Kidney epithelial cell (primary cell): ENCODE data around the gene ANAPC2. TPM values are rescaled to one million over a fixed set of nuclear protein-coding genes. Genes with fewer than 3 reads are reported as not detected.

ENCODE experiments used
- DNase-seq: peaks from one replicate; pipeline ENCODE4 v3.0.0-alpha.2; 2010; ENCODE audit warnings: low read depth
- H3K27me3 ChIP-seq: 2 replicates; pipeline ENCODE4 v1.6.0; 2011; ENCODE audit warnings: low read length; ENCODE audit not compliant: control insufficient read depth, insufficient read depth
- H3K36me3 ChIP-seq: 2 replicates; pipeline ENCODE4 v1.5.1; 2011; ENCODE audit warnings: low read length; ENCODE audit not compliant: control insufficient read depth, insufficient read depth
- H3K4me3 ChIP-seq: 2 replicates; pipeline ENCODE4 v1.5.1; 2011; ENCODE audit warnings: low read depth, mild to moderate bottlenecking, control low read depth, low read length
- CTCF ChIP-seq: IDR thresholded peaks from 2 replicates; pipeline ENCODE4 v1.5.1; 2011; ENCODE audit warnings: mild to moderate bottlenecking, moderate library complexity, low read length, control low read depth, inconsistent platforms; ENCODE audit not compliant: insufficient read depth, poor library complexity, severe bottlenecking
- total RNA-seq: library from RNA; depleted of rRNA; stranded (reverse); fragments of >200 nt; gene quantifications from 2 replicates; pipeline ENCODE4 v1.2.3, GENCODE V29; 2015

Gene ANAPC2
- total RNA-seq, 1 donor from 2014 or later = 18.8 TPM

DNA sequence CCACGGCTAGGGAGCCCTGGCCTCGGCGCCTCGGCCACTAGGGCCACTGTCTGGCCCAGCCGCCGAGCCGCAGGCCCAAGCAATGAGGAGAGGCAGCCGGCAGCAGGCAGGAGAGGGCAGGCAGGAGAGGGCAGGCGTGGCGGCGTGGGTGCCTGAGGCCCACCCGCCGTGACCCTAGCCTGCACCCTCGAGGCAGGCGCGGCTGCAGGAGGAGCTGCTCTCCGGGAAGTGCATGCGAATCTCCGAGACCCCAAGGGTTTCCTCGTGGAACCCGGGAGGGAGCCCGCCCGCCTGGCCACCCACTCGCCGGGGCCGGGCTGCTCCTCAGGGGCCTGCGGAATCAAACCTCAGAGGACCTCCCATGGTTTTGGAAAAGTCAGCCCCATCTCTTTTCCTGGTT, 40.1 kb downstream of the ANAPC2 start:
- no peak for TF ChIP-seq CTCF
- Histone ChIP-seq H3K36me3 (no peaks in the 10 kb centered on the region), H3K4me3 (no peak overlapping the region), H3K27me3 (peaks cover 38% of the 10 kb centered on the region)
- no peak for DNase-seq

DNA sequence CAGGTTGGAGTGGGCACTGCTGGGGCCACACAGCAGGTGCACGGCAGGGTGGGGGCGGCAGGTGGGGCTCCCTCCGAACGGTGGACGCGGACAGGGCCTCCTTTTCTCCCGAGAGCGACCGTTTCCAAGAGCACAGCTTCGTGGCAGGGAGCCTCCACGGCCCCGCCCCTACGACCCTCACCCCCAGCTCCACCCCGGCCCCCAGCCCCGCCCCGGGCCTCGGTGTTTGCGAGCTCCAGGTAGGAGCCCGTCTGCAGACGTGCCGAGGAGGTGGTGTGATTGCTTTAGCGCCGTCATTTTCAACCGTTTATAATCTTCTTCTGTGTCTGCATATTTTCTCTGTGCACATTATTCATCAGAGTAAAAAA, 40.6 kb downstream of the ANAPC2 start:
- no peak for DNase-seq
- H3K36me3 ChIP-seq = no peaks in the 10 kb centered on the region
- peaks cover 43% of the 10 kb centered on the region for H3K27me3 ChIP-seq
- TF ChIP-seq CTCF = no peak
- H3K4me3 ChIP-seq = no peak overlapping the region

DNA sequence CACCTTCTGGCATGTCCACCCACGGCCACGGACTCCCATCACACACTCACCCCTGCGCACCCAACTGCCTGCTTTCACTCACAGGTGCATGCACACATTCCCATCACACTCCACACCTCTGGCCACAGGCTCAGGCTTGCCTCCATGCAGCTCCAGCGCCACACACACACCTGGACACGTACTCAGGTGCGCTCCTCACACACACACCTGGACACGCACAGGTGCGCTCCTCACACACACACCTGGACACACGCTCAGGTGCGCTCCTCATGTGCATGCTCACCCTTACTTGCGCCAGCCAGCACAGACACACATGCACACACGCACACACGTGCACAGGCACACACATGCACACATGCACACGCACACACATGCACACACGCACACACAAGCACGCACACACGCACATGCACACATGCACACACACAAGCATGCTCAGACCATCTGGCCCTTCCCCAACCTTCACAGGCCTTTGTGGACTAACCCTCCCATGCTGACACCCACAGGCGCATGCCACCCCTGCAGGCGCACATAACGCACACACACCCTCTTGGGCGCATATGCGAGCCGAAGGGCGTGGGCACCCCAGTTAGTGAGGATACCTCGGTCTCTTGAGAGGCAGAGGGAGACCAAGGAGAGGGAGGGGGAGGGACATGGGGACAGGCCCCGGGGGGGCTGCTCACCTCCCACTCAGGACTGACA, 41.1 kb downstream of the ANAPC2 start:
- H3K27me3 ChIP-seq = peaks cover 47% of the 10 kb centered on the region
- H3K36me3 ChIP-seq = no peaks in the 10 kb centered on the region
- no peak overlapping the region for H3K4me3 ChIP-seq
- no peak for DNase-seq
- no peak for TF ChIP-seq CTCF

- TF ChIP-seq CTCF = no peak
- H3K27me3 ChIP-seq = peaks cover 54% of the 10 kb centered on the region
- no peak for DNase-seq
- no peak overlapping the region for H3K4me3 ChIP-seq
- no peaks in the 10 kb centered on the region for H3K36me3 ChIP-seq
These were observed 41.8 kb downstream of the ANAPC2 start for GRCh38 chr9:137146527-137146918.

DNA sequence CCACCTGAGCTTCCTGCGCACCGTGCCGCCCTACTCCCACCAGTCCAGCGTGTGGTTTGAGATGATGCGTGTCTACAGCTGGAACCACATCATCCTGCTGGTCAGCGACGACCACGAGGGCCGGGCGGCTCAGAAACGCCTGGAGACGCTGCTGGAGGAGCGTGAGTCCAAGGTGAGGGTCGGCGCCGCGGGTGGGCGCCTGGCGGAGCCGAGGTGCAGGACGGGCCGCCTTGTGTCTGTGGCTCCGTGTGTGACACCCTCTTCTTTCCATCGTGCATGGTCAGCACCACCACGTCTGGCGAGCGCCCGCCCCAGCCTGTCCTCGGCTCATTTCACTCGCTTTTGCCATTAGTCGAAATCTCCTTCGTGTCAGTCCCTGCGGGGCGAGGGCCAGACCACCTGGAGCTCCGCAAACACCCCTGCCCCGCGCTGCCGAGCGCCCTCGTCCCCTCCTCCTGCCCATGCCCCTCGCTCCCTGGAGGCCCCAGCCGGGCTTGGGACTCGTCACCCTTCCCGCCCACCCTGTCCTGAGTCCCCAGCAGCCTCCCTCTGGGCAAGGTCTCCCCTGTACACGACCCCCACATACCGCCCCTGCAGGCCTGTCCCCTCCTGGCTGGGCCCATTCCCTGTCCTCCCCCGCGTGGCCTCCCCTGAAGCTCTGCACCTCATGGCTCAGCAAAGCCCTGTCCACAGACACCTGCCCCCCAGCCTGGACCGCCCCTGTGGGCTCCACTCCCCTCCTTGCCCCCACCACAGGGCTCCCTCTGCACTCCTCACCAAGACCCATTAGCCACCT, 42.4 kb downstream of the ANAPC2 start:
- H3K4me3 ChIP-seq = no peak overlapping the region
- H3K36me3 ChIP-seq = no peaks in the 10 kb centered on the region
- no peak for DNase-seq
- peaks cover 60% of the 10 kb centered on the region for H3K27me3 ChIP-seq
- TF ChIP-seq CTCF = no peak
